ENCODE measurements around the gene C11orf21. TPM values are rescaled to one million over a fixed set of nuclear protein-coding genes. Genes with fewer than 3 reads are reported as not detected.

The C11orf21 gene
- total and polyA plus RNA-seq, 9 of the 15 experiments (the other 6 are each of a cell fraction or from before 2014, with no cell fraction given) = 0.10 to 2.6 (median 2.0) TPM

- POLR2A ChIA-PET = no interaction called here
- no TSS peak for BruUV-seq (replicated peaks)
Measured at GRCh38 chr11:2277933-2278523, 23.7 kb downstream of the C11orf21 start.

GRCh38 chr11:2277008-2277346, 24.7 kb downstream of the C11orf21 start:
- DNase-seq (ENCODE audit: extremely low read depth in 1 of 4, low spot score in 3 of 4) (no peak), ATAC-seq (peak; percentile 51), FAIRE-seq (no peak)
- 0 out of 4 replicates have a peak overlapping the region, but pooled peaks of 1 of the 2 experiments have one; percentile 54 for H3K9ac ChIP-seq (ENCODE audit: insufficient read depth in 1 of 2, low read depth in 2 of 2, low read length in 2 of 2)
- no peak overlapping the region for H3K4me3 ChIP-seq
- peak overlapping the region; percentile 87 for H2AFZ ChIP-seq (ENCODE audit: low read depth, low read length)
- H3K27me3 ChIP-seq (ENCODE audit: control insufficient read depth in 2 of 2, insufficient read depth in 2 of 2, low read length in 2 of 2) = peaks cover 0 to 37% of the 10 kb centered on the region in 2 experiments; a peak in 2 of 5 replicates
- CTCF ChIA-PET (ENCODE audit: low intra/inter-chr PET ratio) = no interaction called here
- H3K9me1 ChIP-seq (ENCODE audit: control insufficient read depth, insufficient read depth, low read length) = no peaks in the 10 kb centered on the region
- H3K36me3 ChIP-seq (ENCODE audit: control insufficient read depth, insufficient read depth, low read length) = no peaks in the 10 kb centered on the region
- intact Hi-C loops (cut with micrococcal nuclease) = no loop called here
- WGBS (ENCODE audit: insufficient coverage, low coverage, missing lambda C conversion rate) = 19% methylated on average over 6 of the region's 6 CpGs
- in situ Hi-C loops (cut with MboI) = no loop called here
- POLR2A ChIA-PET = interaction anchor here (0.6 to 1.2 kb wide), 2 partner anchors 64 to 598 kb away, joined by 3 read pairs; no protein-coding TSS in a partner anchor
- no peaks in the 10 kb centered on the region for H3K79me2 ChIP-seq (ENCODE audit: control insufficient read depth, insufficient read depth, low read length)
- no TSS peak for BruUV-seq (replicated peaks)
- peaks cover 2 to 12% of the 10 kb centered on the region in 2 experiments; a peak in 3 of 5 replicates for H3K4me1 ChIP-seq (replicated peaks in 1 of 2; ENCODE audit: control insufficient read depth in 2 of 2, insufficient read depth in 2 of 2, low read length in 2 of 2)
- H3K9me3 ChIP-seq (replicated peaks; ENCODE audit: control insufficient read depth, insufficient read depth, low read depth, low read length) = peaks cover 3% of the 10 kb centered on the region; the same call in 1 of the 2 replicates
- H3K27ac ChIP-seq (ENCODE audit: extremely low read depth, low read depth, low read length) = no peak overlapping the region
- no peaks in the 10 kb centered on the region for H4K20me1 ChIP-seq (replicated peaks; ENCODE audit: control insufficient read depth, insufficient read depth, low read length)
- no peak overlapping the region for H3K4me2 ChIP-seq (ENCODE audit: insufficient read depth, low read length)
- TF ChIP-seq USF1 (CRISPR knock-in tag; IDR thresholded peaks at IDR 0.05) = peak; percentile 68
- peak in 1 of 2 experiments; percentile 45 for TF ChIP-seq E2F6 (IDR thresholded peaks at IDR 0.05; ENCODE audit: borderline replicate concordance in 1 of 2, extremely low read depth in 1 of 2, insufficient read depth in 1 of 2, insufficient read length in 1 of 2, low read depth in 1 of 2, low read length in 1 of 2, poor library complexity in 1 of 2, severe bottlenecking in 1 of 2)
- TF ChIP-seq TFAP4 (CRISPR knock-in tag; IDR thresholded peaks at IDR 0.05; ENCODE audit: borderline replicate concordance) = 0 out of 2 replicates have a peak, but pooled peaks have one; percentile 11
- TF ChIP-seq ZBTB2 (IDR thresholded peaks at IDR 0.05) = no peak
- TF ChIP-seq L3MBTL2 (IDR thresholded peaks at IDR 0.05) = peak; percentile 59

More at GRCh38 chr11:2277933-2278523, 23.7 kb downstream of the C11orf21 start:
- H3K27ac ChIP-seq (ENCODE audit: extremely low read depth, low read depth, low read length) = no peak overlapping the region
- H3K36me3 ChIP-seq (ENCODE audit: control insufficient read depth, insufficient read depth, low read length) = no peaks in the 10 kb centered on the region
- CTCF ChIA-PET (ENCODE audit: low intra/inter-chr PET ratio) = no interaction called here
- H3K27me3 ChIP-seq (ENCODE audit: control insufficient read depth in 2 of 2, insufficient read depth in 2 of 2, low read length in 2 of 2) = peaks cover 0 to 26% of the 10 kb centered on the region in 2 experiments; a peak in 2 of 5 replicates
- in situ Hi-C loops (cut with MboI) = no loop called here
- no peak overlapping the region for H3K9ac ChIP-seq (ENCODE audit: insufficient read depth in 1 of 2, low read depth in 2 of 2, low read length in 2 of 2)
- intact Hi-C loops (cut with micrococcal nuclease) = no loop called here
- TF ChIP-seq HNRNPUL1 (IDR thresholded peaks at IDR 0.05; ENCODE audit: low read length) (no peak), ZFP1 (CRISPR knock-in tag; IDR thresholded peaks at IDR 0.05) (no peak), DPF2 (IDR thresholded peaks at IDR 0.05) (no peak), GATAD2A (IDR thresholded peaks at IDR 0.05) (no peak), ZNF146 (CRISPR knock-in tag; IDR thresholded peaks at IDR 0.05; ENCODE audit: unreplicated experiment) (no peak), PML (IDR thresholded peaks at IDR 0.05; ENCODE audit: low read length) (no peak), MYNN (IDR thresholded peaks at IDR 0.05) (no peak), MYNN (CRISPR knock-in tag; IDR thresholded peaks at IDR 0.05) (no peak), PYGO2 (tag; IDR thresholded peaks at IDR 0.05) (no peak), DDX20 (tag; IDR thresholded peaks at IDR 0.05; ENCODE audit: low read depth) (no peak)
- WGBS (ENCODE audit: insufficient coverage, low coverage, missing lambda C conversion rate) = 11% methylated on average over 6 of the region's 6 CpGs
- ATAC-seq (peak; percentile 26; the same call in 1 of the 3 replicates), FAIRE-seq (no peak), DNase-seq (ENCODE audit: extremely low read depth in 1 of 4, low spot score in 3 of 4) (no peak)
- no peak overlapping the region for H3K4me3 ChIP-seq
- H3K9me1 ChIP-seq (ENCODE audit: control insufficient read depth, insufficient read depth, low read length) = no peaks in the 10 kb centered on the region
- peaks cover 2 to 10% of the 10 kb centered on the region in 2 experiments; a peak in 3 of 5 replicates for H3K4me1 ChIP-seq (replicated peaks in 1 of 2; ENCODE audit: control insufficient read depth in 2 of 2, insufficient read depth in 2 of 2, low read length in 2 of 2)
- no peaks in the 10 kb centered on the region for H3K79me2 ChIP-seq (ENCODE audit: control insufficient read depth, insufficient read depth, low read length)
- peaks cover 3% of the 10 kb centered on the region; the same call in 1 of the 2 replicates for H3K9me3 ChIP-seq (replicated peaks; ENCODE audit: control insufficient read depth, insufficient read depth, low read depth, low read length)
- peak overlapping the region; percentile 87 for H2AFZ ChIP-seq (ENCODE audit: low read depth, low read length)
- H3K4me2 ChIP-seq (ENCODE audit: insufficient read depth, low read length) = no peak overlapping the region
- H4K20me1 ChIP-seq (replicated peaks; ENCODE audit: control insufficient read depth, insufficient read depth, low read length) = no peaks in the 10 kb centered on the region

Measured in K562 (cell line).